GM21576 (cell line): ENCODE measurements around the gene ISYNA1.

Experiments
- ATAC-seq: cut with Tn5 transposase; IDR thresholded peaks from one replicate; pipeline ENCODE4 v1.9.1; 2021; ENCODE audit warnings: mild to moderate bottlenecking, moderate library complexity; ENCODE audit not compliant: unreplicated experiment

Gene ISYNA1

DNA sequence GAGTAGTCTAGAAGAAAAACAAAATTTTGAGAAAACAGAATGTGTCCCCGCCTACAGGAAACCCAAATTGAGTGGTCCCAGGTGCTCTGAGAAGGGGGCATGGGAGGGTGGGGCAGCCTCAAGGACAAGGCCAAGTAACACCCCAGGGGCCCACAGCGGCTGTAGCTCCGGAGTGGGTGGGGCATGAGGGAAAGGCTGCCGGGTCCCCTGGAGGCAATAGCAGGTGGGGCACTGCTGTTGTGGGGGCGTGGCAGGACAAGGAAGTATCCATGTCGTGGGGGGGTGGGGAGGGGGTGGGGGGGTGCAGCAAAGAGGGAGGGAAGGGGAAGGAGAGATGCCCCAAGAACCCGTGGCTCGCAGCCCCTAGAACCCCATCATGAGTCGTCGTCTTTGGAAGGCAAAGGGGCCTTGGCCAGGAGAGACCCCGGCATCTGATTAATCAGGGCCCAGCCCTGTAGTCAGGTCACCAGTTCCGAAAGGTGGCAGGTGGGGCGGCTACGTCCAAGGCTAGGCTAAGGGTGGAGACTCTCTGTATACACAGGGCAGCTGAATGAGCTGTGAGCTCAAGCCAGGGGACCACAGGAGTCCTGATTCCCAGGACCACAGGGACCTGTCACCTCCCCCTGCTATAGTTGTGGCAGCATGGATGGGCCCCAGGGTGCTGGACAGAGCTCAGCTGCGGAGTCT lies 7.5 kb upstream of the ISYNA1 start:
- ATAC-seq, result no peak

DNA sequence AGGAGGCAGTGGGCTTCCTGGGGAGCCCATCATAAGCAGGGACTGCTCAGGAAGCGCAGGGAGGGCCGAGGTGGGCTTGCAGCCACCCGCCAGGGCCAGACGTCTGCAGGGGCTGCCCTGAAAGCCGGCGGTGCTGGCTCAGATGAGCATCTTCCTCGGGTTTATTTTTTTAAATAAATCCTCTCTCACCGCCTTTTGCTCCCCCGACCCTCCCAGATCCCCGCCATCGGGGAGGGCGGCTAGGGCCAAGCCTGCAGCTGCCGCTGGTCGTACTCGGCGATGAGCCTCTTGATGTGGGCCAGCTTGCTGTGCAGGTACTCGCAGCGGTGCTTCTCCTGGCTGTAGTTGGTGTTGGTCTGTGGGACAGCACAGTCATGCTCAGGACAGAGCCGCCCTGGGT lies 6.6 kb upstream of the ISYNA1 start:
- ATAC-seq, result no peak

DNA sequence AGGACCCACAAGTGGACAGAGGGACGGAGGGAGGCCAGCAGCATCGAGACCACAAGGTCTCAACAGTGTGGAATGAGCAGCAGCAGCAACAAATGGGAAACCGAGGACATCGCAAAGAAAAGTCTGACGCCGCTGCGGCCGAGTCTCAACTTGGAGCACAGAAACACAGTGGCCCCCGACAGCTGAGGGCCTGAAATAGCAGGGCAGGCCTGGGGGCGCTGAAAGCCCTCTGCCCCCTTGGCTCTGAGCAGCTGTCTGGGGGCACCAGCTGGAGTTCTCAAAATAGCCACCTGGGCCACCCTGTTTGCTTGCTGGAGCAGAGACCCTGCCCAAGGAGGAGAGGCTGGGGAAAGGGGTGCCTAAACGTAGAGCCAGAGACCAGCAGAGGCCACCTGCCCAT lies 5.9 kb upstream of the ISYNA1 start:
- no peak for ATAC-seq

DNA sequence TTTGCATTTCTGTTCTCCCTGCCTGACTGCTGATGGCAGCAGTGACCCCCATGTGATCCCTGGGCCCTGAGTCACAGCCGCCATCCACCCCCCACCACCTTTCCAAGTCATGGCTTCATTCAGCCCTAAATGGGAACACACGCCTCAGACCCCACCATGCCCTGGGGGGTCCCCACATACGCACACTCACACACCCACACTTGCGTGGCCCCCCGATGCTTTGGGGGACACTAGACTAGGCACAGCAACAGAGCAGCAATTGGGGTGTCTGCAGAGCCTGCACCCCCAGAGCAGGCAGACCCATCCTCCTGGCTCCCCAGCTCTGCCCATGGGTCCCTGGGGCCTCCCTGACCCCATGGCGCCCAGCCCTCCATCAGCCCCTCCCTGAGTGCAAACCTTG lies 5.5 kb upstream of the ISYNA1 start:
- no peak for ATAC-seq

DNA sequence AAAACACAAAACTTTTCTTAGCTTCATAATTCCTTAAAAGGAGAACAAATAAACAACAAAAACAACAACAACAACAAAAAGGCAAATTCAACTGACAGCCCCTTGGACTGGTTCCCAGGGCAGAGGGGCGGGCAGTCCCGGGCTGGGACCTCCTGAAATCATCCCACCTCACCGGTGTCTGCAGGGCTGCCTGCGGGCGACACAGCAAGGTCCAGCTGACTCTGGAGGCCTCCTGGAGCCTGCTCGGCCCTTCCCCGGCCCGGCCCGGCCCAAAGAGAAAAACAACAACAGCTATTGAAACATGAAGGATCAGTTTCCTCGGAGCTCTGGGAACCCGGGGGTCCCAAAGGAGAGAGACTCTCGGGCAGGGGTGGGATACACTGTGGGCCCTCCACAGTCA lies 5.0 kb upstream of the ISYNA1 start:
- ATAC-seq, result no peak

DNA sequence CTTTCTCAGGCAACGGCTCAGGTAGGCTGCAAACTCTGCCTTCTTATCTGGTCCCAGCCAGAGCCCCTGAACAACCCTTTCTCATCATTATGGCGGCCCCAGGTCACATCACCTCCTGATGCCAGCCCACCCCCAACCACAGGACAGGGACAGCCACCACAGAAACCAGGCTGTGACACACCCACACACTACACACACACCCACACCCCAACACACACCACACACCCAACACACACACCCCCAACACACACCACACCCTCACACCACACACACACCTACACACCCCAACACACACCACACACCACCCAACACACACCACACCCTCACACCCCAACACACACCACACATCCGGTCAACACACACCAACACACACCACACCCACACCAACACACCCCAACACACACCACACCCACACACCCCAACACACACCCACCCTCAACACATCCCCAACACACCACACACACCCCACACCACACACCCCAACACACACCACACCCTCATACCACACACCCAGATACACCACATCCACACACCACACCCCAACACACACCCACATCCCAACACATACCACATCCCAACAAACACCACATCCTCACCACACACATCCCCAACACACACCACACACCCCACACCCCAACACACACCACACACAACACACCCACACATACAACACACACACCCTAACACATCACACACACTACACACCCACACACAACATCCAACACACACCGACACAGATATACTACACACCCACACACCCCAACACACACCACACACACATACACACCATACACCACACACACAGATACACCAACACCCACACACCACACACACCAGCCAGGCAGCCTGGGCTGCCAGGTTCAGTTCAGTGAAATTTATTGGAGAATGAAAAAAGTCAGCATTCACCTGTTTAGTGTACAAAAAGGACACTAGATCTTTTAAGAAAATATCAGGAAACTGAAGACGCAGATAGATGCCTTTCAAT lies 4.2 kb upstream of the ISYNA1 start:
- ATAC-seq, result no peak

DNA sequence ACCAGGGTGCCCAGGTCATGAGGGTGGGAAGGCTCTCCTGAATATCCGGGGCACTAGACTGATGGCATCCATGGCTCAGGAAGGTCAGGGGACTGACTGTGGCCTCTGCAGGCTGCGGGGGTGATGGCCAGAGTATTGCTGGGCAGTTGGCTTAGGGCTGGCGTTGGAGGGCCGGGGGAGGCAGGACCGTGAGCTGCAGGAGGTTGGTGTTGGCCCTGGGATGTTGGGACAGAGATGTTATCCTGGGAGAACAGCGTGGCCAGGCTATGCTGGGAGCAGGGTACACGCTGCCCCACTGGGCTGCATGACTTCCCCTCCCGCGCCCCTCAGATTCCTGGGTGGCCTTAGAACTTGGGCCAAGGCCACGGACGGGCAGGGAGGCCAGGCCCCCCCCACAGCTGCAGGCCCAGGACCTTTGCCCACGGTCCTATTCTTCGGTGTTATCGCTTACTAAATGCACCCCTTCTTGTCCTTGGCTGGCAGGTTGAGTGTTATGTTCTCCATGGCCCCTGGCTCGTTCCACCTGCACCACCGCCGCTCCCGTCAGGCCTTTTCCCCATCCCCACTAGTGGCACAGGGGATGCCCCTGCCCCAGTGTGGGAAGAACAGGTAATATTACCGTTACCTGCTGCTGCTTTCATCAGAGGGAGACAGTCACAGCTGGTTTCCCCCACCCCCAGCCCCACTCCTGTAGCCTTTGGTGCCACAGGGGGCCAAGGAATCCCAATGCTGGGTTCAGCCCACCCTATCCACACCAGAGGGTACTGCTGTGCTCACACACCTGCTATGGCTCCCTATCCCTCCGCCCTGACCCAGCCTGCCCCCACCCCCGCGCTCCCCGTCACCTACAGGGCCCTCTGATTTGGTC lies 3.2 kb upstream of the ISYNA1 start:
- ATAC-seq, result no peak

DNA sequence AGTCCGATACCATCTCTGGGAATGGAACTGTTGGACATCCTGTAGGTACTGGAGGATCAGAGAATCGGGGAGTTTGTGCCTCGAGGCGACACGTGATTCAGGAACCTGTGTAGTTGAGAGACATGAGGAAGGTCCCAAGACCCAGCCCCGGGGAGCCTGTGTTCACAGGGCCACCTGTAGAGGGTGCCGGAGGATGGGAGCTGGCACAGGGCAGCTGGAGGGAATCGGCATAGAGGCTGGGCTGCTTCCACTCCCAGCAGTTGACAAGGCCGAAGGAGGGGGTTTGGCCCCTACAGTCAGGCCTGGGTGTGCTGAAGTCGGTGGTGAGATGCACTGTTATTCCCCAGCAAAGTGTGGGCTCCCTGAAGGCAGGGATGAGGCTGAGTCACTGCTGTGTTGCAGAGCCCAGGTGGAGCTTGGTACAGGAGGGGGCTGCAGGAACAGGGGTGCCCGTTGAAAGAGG lies 2.5 kb upstream of the ISYNA1 start:
- ATAC-seq, result no peak

DNA sequence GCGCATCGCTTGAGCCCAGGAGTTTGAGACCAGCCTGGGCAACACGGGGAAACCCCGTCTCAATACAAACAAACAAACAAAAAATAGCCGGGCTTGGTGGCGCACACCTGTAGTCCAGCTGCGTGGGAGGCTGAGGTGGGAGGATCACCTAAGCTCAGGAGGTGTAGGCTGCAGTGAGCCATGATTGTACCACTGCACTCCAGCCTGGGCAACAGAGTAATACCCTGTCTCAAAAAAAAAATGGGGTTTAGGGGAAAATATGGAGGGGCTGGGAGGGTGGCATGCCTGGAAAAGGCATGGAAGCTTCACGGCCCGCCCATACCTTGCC lies 1.9 kb upstream of the ISYNA1 start:
- ATAC-seq, result no peak

DNA sequence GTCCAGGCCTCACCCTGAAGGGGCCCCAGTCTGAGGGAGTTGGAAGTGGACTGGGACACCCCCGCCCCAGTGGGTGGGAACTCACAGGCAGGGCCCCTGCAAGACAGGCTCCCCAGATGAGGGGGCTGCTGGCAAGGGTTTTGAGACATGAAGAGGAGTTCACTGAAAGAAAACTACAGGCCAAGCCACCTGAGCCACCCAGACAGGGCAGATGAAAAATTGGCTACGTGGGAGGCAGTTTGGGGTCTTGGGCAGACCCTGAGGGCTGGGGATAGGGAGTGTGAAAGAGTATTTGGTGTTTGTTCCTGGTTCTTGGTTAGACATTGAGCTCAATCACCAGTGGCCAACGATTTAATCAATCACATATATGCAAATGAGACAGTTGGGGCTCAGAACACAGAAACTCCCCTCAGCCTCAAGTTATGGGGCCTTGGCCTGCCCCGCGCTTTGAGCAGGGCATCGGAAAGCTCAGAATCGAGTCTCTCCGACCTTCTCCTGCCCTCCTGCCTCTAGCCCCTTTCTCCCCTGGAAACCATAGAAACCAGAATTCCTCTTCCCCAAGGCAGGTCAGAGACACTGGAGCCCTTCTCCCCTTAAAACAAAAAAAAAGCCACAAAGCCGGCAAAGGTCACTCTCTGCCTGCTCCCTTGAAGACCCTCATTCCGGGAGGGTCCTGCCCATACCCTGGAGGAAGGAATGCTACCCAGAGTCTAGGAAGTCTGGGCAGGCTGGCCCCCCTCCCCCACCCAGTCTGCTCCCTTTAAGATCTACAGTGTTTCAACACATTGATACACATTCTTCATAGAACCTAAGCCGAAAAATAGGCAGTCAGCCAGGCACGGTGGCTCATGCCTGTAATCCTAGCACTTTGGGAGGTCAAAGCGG lies 1.3 kb upstream of the ISYNA1 start:
- ATAC-seq, result no peak

DNA sequence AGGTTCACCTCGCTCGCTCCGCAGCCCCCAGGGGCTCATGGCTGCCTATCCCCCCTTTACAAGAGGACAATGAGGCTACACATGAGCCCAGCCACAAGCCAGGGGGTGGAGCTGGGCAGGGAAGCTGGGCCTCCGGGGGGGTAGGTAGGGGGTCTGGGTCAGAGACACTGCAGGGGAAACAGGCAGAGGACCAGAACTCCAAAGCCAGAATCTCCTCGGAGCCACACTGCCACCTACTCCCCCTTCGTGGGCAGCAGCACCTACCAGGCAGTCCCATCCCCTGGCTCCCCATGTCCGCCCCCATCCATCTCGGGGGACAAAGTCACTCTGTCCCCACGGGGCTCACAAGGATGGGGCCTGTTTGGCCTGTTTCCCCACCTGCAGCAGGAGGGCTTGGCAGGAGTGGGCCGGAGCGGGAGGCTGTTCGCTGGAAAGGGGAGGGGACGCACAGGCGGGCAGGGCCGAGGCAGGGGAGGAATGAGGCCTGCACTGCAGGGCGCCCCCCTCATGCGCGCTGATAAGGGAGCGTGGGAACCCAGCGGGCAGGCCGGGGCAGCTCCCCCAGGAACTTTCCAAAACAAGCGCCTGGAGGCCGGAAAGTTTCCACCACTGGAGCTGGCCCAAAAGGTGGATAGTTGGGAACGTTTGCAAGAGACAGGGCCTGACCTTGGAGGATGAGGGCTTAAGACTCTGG lies 545 bp upstream of the ISYNA1 start:
- no peak for ATAC-seq

DNA sequence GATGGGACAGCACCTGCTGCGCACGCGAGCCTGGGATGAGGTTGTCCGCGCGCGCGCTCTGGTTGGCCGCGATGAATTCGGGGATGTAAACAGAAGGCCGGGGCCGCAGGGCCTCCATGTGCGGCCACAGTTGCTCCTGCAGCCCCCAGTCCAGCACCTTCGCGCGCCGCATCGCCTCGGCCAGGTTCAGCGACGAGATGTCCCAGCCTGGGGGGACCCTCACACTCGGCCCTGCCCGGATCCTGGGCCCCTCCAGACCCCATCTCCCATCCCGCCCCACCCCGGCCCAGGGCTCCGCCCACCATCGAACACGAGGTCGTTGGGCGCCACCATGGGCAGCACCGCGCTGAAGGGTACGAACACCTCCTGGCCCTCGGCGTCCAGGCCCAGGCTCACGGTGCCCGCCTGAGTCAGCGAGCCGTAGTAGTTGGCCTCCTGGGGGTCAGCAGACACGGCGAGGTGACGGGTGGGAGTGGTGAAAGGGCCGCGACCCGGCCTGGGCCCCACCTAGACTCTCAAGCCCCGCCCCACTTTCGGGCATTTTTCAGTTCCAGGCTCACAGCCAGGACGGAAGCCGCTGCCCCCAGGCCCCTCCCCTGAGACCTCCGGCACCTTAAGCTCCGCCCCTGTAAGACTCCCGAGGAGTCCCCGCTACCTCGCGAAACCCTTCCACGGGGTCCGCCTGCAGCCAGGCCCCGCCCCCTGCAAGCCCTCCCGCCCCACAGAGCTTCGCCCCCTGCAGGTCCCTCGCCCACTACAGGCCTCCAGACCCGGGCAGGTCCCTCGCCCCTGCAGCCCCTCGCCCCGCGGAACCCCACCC lies 1.1 kb downstream of the ISYNA1 start:
- no peak for ATAC-seq

DNA sequence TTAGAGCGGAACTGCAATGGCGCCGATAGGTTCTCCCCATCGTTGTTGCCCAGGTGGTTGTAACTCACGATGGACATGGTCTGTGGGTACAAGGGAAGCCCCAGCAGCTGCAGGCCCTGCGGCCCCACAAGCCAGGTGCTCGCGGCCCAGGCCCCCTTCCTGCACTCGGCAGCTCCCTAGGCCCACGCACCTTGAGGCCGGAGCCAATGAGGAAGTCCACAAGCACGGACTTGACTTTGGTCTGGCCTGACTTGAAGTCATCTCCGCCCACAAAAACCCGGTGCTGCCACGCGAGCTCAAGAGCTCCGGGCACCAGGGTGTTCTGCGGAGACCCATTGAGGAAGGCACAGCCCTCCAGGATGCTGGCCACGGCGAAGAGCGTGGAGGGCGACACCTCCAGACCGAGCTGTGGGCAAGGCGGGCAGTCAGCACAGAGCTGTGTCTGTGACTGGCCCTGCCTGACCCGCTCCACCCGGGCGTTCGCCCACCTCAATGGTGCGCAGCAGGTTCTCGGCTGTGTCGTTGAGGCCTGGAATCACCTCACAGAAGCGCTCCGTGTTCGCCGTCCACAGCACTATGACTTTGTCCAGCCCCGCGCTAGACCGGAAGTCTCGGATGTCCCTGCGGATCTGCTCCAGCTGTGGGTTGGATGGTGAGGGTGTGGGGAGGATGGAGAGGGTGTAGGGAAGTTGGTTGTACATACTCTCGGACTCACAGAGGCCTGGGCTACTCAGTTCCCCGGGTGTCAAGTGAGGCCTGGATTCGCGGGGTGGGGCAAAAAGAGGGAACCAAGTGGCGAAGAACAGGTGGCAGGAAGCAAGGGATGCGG lies 1.9 kb downstream of the ISYNA1 start:
- ATAC-seq, result no peak

DNA sequence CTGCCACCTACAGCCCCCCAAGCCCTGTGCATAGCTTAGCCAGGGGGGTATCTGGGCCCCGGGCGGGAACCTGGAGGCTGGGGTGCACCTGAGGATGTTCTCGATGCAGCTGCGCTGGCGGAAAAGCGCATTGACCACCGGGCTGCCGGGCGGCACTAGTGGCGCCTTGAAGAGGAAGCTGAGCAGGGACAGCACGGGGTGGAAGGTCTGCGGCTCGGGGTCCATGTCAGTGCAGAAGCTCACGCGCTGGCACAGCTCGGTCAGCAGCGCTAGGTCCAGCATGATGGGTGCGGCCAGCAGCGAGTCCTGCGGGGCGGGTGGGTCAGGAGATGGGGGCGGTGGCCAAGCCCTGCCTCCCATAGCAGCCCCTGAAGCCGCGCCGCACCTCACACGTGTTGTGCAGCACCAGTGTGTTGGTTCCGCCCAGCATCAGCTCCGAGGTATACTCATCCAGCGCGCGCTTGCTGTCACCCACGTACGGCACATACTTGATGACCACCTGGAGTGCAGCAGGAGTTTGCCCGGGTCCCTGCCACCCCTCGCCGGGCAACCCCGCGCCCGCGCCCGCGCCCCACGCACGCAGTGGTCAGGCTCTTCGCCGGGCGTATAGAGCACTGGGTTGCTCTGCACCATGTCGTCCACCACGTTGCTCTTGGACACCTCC lies 2.6 kb downstream of the ISYNA1 start:
- ATAC-seq, result no peak

DNA sequence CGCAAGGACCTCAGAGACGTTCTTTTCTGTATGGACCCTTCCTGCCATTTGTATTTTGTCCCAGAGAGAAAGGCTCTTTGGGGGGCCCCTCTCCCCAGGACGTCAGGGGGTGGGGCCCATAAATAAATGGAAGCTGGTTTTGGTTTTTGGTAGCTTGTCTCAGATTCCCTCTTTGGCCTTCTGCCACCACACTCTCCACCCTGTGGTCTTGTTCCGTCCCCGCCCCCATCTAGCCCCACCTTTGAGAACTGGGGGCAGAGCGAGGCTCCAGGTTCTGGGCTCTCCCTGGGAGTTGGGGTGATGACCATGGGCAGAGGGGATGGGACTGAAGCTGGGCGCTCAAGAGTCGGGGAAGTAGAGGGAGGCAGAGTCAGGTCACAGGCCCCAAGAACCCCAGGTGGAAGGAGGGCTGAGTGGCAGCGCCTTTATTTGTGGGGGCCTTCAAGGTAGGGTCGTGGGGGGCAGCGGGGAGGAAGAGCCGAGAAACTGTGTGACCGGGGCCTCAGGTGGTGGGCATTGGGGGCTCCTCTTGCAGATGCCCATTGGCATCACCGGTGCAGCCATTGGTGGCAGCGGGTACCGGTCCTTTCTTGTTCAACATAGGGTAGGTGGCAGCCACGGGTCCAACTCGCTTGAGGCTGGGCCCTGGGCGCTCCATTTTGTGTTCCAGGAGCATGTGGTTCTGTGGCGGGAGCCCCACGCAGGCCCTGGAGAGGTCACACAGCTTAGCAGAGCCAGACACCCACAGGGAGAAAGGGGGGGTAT lies 3.3 kb downstream of the ISYNA1 start:
- ATAC-seq, result no peak

DNA sequence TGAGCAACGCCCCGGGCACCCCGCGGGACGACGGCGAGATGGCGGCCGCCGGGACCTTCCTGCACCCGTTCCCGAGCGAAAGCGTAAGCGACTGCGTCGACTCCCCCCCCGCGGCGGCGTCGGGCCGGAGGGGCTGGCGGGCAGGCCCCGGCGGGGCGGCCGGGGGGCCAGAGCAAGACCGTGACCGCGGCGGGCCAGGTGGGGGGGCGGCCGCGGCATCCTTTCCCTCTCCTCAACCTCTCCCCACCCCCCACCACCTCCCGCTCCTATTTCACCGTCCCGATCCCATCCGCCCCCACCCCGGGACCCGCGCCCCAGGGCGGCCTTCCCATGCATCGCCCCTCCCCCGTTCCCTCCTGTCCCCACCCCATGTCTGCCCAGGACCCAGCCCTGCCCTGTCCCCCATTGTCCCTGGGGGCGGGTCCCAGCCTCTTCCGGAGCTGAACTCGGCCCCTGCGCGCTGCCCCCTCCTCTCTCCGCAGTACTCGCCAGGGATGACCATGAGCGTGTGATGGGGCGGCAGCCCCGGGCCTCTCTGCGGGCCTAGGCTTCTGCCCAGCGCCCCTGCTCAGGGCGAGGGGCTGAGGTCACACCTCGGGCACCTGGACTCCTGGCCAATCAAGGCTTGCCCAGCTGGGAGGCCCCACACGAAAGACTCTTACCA lies 4.1 kb downstream of the ISYNA1 start:
- no peak for ATAC-seq
